PC-9 (cell line): ENCODE measurements around the gene NDUFB8. TPM values are rescaled to one million over a fixed set of nuclear protein-coding genes. Genes with fewer than 3 reads are reported as not detected.

Experiments
- BruUV-seq: library from RNA; stranded (reverse); fragments of 400-500 nt; replicated peaks from 2 replicates; lab custom pipeline; 2021; lab: Mats Ljungman, UMichigan
- CTCF ChIA-PET: fragments of 300-600 bp; sonication (Branson Sonifier 250); formaldehyde crosslinking; loops from one replicate; lab custom pipeline; 2022; ENCODE audit warnings: antibody characterized with exemption; lab: Charles Lee
- POLR2A ChIA-PET: fragments of 300-600 bp; sonication (Branson Sonifier 250); formaldehyde crosslinking; loops from one replicate; lab custom pipeline; 2022; ENCODE audit warnings: antibody characterized with exemption; ENCODE audit not compliant: unreplicated experiment; lab: Charles Lee
- DNase-seq, 2 experiments: peaks; one replicate each; pipeline versions ENCODE4 v3.0.0 to v3.0.0-alpha.2; 2015 to 2022; ENCODE audit warnings: mixed read lengths in 1 of 2
- H2AFZ ChIP-seq: fragments of 200-600 bp; sonication (generic); 2 replicates; pipeline ENCODE4 v1.8.1; 2017; ENCODE audit warnings: antibody characterized with exemption
- H3F3A ChIP-seq: fragments of 200-600 bp; sonication (generic); 2 replicates; pipeline ENCODE4 v1.8.1; 2017; ENCODE audit warnings: antibody characterized with exemption, mild to moderate bottlenecking, low read depth; ENCODE audit not compliant: insufficient read depth
- H3K27ac ChIP-seq: fragments of 200-600 bp; sonication (generic); 2 replicates; pipeline ENCODE4 v1.6.1; 2016; ENCODE audit warnings: mixed run types
- H3K27me3 ChIP-seq: fragments of 200-600 bp; sonication (generic); 2 replicates; pipeline ENCODE4 v1.6.1; 2016; ENCODE audit warnings: low read depth, mixed run types; ENCODE audit not compliant: insufficient read depth
- H3K36me3 ChIP-seq: fragments of 200-600 bp; sonication (generic); 2 replicates; pipeline ENCODE4 v1.6.1; 2016; ENCODE audit warnings: low read depth, mixed run types
- H3K4me1 ChIP-seq: fragments of 200-600 bp; sonication (generic); replicated peaks from 2 replicates; pipeline ENCODE4 v1.6.1; 2016; ENCODE audit warnings: mixed run types; ENCODE audit not compliant: insufficient read depth
- H3K4me2 ChIP-seq: fragments of 200-600 bp; sonication (generic); 2 replicates; pipeline ENCODE4 v1.6.1; 2017; ENCODE audit warnings: mixed run types
- H3K4me3 ChIP-seq: fragments of 200-600 bp; sonication (generic); 2 replicates; pipeline ENCODE4 v1.6.1; 2016; ENCODE audit warnings: mixed run types
- H3K79me2 ChIP-seq: fragments of 200-600 bp; sonication (generic); 2 replicates; pipeline ENCODE4 v1.6.1; 2017; ENCODE audit warnings: low read depth, mixed run types
- H3K9me2 ChIP-seq: fragments of 200-600 bp; sonication (generic); 2 replicates; pipeline ENCODE4 v1.8.1; 2017; ENCODE audit warnings: mild to moderate bottlenecking; ENCODE audit not compliant: insufficient read depth
- H3K9me3 ChIP-seq: fragments of 200-600 bp; sonication (generic); 2 replicates; pipeline ENCODE4 v1.8.1; 2016; ENCODE audit warnings: low read depth; ENCODE audit not compliant: insufficient read depth
- H4K20me1 ChIP-seq: fragments of 200-600 bp; sonication (generic); 2 replicates; pipeline ENCODE4 v1.8.1; 2017; ENCODE audit not compliant: insufficient read depth
- CTCF ChIP-seq: fragments of 200-600 bp; sonication (generic); conservative IDR thresholded peaks from 2 replicates; pipeline ENCODE4 v1.6.1; 2017; ENCODE audit warnings: mixed run types, antibody characterized with exemption, mild to moderate bottlenecking, moderate library complexity
- EZH2 ChIP-seq: fragments of 200-600 bp; sonication (generic); IDR thresholded peaks from 2 replicates; pipeline ENCODE4 v1.8.0; 2017; ENCODE audit warnings: antibody characterized with exemption, low read depth
- intact Hi-C: fragments of 100-400 bp; cut with micrococcal nuclease; formaldehyde crosslinking; loops from one replicate; pipeline ENCODE4 v1.10.0; 2022; ENCODE audit not compliant: unreplicated experiment
- total RNA-seq: library from RNA; stranded (reverse); gene quantifications from 2 replicates; pipeline ENCODE4 v1.2.3, GENCODE V29; 2021

NDUFB8 gene
- total RNA-seq, 1 experiment from 2014 or later, result 86.0 TPM

- no peaks in the 10 kb centered on the region for H3K9me3 ChIP-seq
- H3K4me2 ChIP-seq, result no peak overlapping the region
- ChIA-PET POLR2A (no interaction called here), CTCF (no interaction called here)
- no peak overlapping the region for H3K4me3 ChIP-seq
- H3K27ac ChIP-seq, result no peak overlapping the region
- H3K79me2 ChIP-seq, result peaks cover 11% of the 10 kb centered on the region; the same call in 1 of the 2 replicates
- DNase-seq, result no peak
- H3F3A ChIP-seq, result no peaks in the 10 kb centered on the region
- intact Hi-C loops, result no loop called here
- no peaks in the 10 kb centered on the region for H4K20me1 ChIP-seq
- no TSS peak for BruUV-seq
- no peaks in the 10 kb centered on the region for H3K9me2 ChIP-seq
- no peak overlapping the region for H2AFZ ChIP-seq
- 0 out of 2 replicates have a peak, but pooled peaks cover 7% of the 10 kb centered on the region for H3K4me1 ChIP-seq
- no peak for TF ChIP-seq EZH2
- no peak for TF ChIP-seq CTCF
- no peaks in the 10 kb centered on the region for H3K36me3 ChIP-seq
- no peaks in the 10 kb centered on the region for H3K27me3 ChIP-seq
These were observed 5.5 kb downstream of the NDUFB8 start for GRCh38 chr10:100524206-100524605.

- Histone ChIP-seq H3K4me1 (no peaks in the 10 kb centered on the region), H3K27ac (no peak overlapping the region), H3K4me3 (no peak overlapping the region), H3K36me3 (no peaks in the 10 kb centered on the region), H3K9me2 (no peaks in the 10 kb centered on the region), H4K20me1 (no peaks in the 10 kb centered on the region), H2AFZ (no peak overlapping the region), H3K27me3 (no peaks in the 10 kb centered on the region), H3K79me2 (no peaks in the 10 kb centered on the region), H3F3A (no peaks in the 10 kb centered on the region), H3K4me2 (no peak overlapping the region), H3K9me3 (no peaks in the 10 kb centered on the region)
- ChIA-PET CTCF (no interaction called here), POLR2A (no interaction called here)
- BruUV-seq, result no TSS peak
- TF ChIP-seq EZH2 (no peak), CTCF (no peak)
- no peak for DNase-seq
- intact Hi-C loops, result no loop called here
These were observed 6.7 kb downstream of the NDUFB8 start for GRCh38 chr10:100522945-100523344.

GRCh38 chr10:100522107-100522801, 7.4 kb downstream of the NDUFB8 start:
- H3K9me3 ChIP-seq, result no peaks in the 10 kb centered on the region
- intact Hi-C loops, result no loop called here
- H2AFZ ChIP-seq, result no peak overlapping the region
- H3K4me2 ChIP-seq, result no peak overlapping the region
- no peak overlapping the region for H3K27ac ChIP-seq
- H3K36me3 ChIP-seq, result no peaks in the 10 kb centered on the region
- no peaks in the 10 kb centered on the region for H3K4me1 ChIP-seq
- TF ChIP-seq CTCF (no peak), EZH2 (no peak)
- no TSS peak for BruUV-seq
- DNase-seq, result no peak
- CTCF ChIA-PET, result no interaction called here
- no peaks in the 10 kb centered on the region for H3K9me2 ChIP-seq
- H3K27me3 ChIP-seq, result no peaks in the 10 kb centered on the region
- H4K20me1 ChIP-seq, result no peaks in the 10 kb centered on the region
- no peaks in the 10 kb centered on the region for H3K79me2 ChIP-seq
- H3K4me3 ChIP-seq, result no peak overlapping the region
- POLR2A ChIA-PET, result interaction anchor here (0.5 kb wide), 1 partner anchor 13 kb away, joined by 10 read pairs; the partner anchor contains the start of gene HIF1AN
- no peaks in the 10 kb centered on the region for H3F3A ChIP-seq
